Retinal pigment epithelial cell (primary cell): Measurements from ENCODE around the gene DIS3L2.
"Not testable (repeated sequence)": the region's sequence is repeated elsewhere in the genome, so short reads cannot be mapped to it uniquely, and the experiment has no call there.

Experiments
- DNase-seq: peaks from one replicate; pipeline ENCODE4 v3.0.0-alpha.2; 2010; ENCODE audit warnings: low read depth
- H3K4me3 ChIP-seq: 2 replicates; pipeline ENCODE4 v1.5.1; 2011; ENCODE audit warnings: mild to moderate bottlenecking, low read length, control low read depth, moderate library complexity
- TF ChIP-seq, protein P1 (sequence below): conservative IDR thresholded peaks from 2 replicates; pipeline ENCODE4 v1.5.1; 2011; ENCODE audit warnings: low read depth, low read length, control low read depth, inconsistent platforms

Gene DIS3L2

DNA sequence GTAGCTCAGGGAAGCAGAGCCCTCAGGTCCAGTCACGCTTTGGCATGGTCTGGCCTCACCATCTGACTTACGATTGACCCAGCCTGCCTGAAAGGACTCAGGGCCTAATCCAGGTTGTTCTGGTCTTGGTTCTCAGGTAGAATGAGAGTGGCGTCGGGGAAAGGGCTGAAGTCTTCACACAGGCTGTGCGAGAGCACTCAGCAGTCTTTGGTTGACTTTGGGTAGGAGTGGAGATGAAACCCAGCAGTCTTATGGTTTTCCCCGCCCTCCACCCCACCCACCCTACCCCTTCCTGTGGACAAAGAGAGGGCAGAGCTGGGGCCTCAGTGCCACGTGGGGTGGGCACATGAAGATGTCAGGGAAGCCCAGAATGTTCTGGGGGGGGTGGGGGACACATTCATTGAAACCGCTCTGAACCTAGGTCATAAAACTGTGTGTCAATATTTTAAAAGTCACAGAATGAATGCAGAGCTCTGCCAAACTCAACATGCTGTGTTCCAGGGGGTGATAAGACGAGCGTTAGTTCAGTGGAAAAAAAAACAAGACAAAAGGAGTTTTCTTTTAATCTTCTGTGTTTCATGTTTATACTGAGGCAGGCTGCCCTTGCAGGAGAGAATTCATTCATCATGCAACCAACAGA lies 358.4 kb downstream of the DIS3L2 start:
- DNase-seq, result no peak
- TF ChIP-seq, protein P1, sequence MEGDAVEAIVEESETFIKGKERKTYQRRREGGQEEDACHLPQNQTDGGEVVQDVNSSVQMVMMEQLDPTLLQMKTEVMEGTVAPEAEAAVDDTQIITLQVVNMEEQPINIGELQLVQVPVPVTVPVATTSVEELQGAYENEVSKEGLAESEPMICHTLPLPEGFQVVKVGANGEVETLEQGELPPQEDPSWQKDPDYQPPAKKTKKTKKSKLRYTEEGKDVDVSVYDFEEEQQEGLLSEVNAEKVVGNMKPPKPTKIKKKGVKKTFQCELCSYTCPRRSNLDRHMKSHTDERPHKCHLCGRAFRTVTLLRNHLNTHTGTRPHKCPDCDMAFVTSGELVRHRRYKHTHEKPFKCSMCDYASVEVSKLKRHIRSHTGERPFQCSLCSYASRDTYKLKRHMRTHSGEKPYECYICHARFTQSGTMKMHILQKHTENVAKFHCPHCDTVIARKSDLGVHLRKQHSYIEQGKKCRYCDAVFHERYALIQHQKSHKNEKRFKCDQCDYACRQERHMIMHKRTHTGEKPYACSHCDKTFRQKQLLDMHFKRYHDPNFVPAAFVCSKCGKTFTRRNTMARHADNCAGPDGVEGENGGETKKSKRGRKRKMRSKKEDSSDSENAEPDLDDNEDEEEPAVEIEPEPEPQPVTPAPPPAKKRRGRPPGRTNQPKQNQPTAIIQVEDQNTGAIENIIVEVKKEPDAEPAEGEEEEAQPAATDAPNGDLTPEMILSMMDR, result no peak
- no peak overlapping the region for H3K4me3 ChIP-seq

DNA sequence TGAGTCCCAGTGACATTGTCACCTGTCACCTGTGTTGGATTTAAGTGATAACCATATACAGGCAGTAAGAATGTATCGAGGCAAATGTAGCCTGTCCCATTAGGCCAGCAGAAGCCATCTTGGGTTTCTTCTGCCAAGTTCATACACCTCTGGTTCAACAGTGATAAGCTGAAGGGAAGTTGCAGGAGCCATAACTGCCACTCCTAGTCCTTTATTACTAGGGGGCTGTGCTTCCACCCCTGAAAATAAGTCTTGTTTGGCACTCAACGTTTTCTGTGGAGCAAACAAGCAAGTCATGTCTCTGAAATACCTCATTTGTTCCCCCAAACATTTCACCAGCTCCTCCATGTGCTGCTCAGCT lies 358.9 kb downstream of the DIS3L2 start:
- H3K4me3 ChIP-seq, result no peak overlapping the region
- no peak for DNase-seq
- TF ChIP-seq, protein P1, result no peak

DNA sequence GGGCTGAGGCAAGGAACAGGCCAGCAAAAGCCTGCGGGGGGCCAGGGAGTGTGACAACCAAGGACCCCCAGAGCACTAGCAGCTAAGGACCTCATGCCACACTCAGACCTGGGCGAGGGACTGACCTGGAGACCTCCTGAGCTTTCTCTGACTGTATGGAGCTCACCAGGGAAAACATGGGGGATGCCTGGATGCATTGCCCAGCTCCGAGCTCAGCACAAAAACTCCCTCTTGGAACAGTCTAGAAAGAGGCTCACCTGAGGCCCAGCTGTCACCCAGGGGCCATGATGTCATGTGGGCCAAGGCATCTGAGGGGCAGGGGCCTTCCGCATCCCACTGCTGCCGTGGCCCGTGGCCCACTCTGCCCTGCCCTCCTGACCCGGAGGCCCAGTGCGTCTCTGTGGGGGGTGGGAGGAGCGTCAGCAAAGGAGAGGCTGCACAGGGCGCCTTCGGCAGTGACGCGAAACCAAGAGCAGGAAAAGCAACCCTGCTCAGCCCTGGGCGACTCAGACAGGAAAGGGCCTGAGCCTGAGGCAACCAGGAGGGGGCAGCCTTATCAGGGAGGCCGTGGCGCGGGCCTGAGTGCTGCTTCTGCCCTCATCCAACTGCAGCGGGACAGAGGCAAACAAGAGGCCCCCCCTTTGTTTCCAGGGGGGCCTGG lies 359.8 kb downstream of the DIS3L2 start:
- no peak overlapping the region for H3K4me3 ChIP-seq
- DNase-seq, result no peak
- TF ChIP-seq, protein P1, result peak; percentile 12

DNA sequence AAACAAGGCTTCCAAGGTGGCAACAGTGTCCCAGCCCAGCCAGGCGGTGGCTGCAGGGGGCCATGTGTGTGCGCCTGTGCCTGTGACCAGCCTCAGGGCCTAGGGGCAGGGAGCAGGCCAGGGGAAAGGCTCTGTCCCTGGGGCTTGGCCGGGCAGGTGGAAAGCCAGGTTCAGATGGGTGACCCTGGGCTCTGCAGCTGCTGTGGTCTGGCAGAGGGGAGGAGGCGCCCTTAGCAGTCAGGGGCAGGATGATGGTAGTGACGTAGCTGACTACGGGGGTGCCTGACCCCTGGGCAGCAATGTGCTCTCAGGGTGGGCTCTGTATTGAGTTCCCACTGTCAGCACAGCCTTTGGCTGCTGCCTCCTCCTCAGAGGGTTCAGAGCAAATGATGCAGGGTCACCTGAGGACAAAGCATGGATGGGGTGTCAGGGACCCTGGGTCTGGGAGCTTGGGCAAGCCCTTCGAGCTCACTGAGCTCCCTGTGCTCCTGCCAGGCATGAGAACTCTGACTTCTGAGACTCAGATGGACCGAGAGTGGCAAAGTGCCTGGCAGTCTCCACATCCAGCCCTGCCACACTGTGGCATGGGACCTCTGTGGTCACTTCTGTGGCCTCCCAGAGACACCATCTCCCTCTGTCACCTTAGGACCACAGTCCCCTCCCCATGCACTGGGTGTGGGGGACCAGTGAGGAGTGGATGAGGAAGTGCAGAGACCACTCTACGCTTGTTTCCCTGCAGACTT lies 360.5 kb downstream of the DIS3L2 start:
- TF ChIP-seq, protein P1, result no peak
- H3K4me3 ChIP-seq, result no peak overlapping the region
- no peak for DNase-seq

DNA sequence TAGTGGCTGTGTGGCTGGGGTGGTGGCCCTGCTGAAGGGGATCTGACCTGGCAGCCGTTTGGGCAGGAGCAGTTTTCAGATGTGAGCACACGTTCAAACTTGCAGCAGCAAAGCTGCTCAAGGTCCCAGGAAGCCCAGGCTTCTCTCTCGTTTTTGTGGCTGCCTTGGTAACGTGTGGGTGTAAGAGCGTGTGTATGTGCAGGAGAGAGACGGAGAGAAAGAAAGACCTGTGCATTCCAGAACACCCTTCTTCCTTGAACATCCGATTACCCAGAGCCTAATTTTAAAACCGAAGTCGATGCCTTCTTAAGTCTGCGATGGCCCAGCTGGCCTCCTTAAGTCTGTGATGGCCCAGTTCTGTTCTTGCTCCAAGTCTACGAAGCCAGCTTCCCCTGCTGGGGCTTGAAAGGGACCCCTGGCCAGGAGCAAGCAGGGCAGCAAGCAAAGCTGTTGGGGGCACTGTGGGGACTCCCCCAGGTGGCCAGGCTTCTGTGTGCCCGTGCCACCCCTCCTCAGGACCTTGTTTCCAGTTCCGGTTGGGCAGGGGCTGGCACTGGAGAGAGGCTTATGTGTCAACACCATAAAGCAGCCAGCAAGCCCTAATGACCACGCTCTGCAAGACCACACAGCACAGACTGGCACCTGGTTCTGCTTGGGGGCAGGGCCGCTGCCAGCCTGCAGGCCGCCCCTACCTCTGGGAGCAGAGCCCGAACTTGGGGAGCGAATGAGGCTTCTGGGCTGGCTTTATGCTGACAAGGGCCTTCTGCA lies 361.2 kb downstream of the DIS3L2 start:
- TF ChIP-seq, protein P1, result no peak
- no peak overlapping the region for H3K4me3 ChIP-seq
- DNase-seq, result no peak

DNA sequence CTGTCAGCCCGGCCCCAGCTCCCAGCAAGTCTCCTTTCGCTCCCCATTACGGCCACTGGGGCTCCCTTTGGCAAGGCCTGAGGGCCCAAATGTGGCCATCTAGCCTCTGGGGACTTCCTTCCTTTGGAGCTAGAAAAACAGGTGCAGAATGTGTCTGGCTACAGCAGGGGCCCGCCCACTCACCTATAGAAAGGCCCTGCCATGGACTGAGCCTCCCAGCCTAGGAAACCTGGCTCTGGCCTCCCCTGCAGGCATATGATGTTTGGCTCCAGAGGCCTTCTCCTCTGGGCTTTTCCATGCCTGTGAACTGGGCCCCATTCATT lies 361.8 kb downstream of the DIS3L2 start:
- TF ChIP-seq, protein P1, result no peak
- H3K4me3 ChIP-seq, result no peak overlapping the region
- no peak for DNase-seq

DNA sequence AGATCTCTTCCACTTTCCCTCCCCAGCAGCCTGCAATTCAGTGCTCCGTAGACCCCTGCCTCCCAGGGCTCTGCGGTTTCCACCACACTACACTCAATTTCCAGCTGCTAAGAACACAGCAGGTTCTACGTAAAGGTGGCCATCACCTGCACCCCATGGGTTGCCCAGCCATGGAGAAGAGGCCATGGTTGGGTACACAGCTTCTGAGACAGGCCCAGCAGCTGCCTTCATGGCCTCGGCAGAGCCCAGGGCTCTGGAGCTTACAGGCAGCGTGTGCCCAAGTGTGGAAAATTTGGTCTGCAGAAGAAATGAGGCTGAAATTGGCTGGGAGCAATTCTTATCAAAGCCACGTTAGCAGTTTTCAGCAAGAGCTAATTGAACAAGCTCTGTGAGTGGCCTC lies 362.5 kb downstream of the DIS3L2 start:
- DNase-seq, H3K4me3 ChIP-seq: not testable (repeated sequence)
